ENCODE measurements around the gene HIBCH.
"Not testable (repeated sequence)": the region's sequence is repeated elsewhere in the genome, so short reads cannot be mapped to it uniquely, and the experiment has no call there.

Gene HIBCH

GRCh38 chr2:190308031-190308430 lies 11.6 kb downstream of the HIBCH start:
- no peak overlapping the region for H3K4me3 ChIP-seq (ENCODE audit: low read length)
- TF ChIP-seq ZNF274 (IDR thresholded peaks at IDR 0.05; ENCODE audit: low read depth, low read length), result no peak

- no peak for TF ChIP-seq ZNF274 (IDR thresholded peaks at IDR 0.05; ENCODE audit: low read depth, low read length)
- H3K4me3 ChIP-seq (ENCODE audit: low read length), result no peak overlapping the region
Observed at GRCh38 chr2:190304404-190304803, 15.2 kb downstream of the HIBCH start.

GRCh38 chr2:190303647-190304046 lies 16.0 kb downstream of the HIBCH start:
- no peak overlapping the region for H3K4me3 ChIP-seq (ENCODE audit: low read length)
- no peak for TF ChIP-seq ZNF274 (IDR thresholded peaks at IDR 0.05; ENCODE audit: low read depth, low read length)

- no peak for TF ChIP-seq ZNF274 (IDR thresholded peaks at IDR 0.05; ENCODE audit: low read depth, low read length)
- no peak overlapping the region for H3K4me3 ChIP-seq (ENCODE audit: low read length)
Observed at GRCh38 chr2:190302052-190302451, 17.6 kb downstream of the HIBCH start.

GRCh38 chr2:190301032-190301431 lies 18.6 kb downstream of the HIBCH start:
- no peak for TF ChIP-seq ZNF274 (IDR thresholded peaks at IDR 0.05; ENCODE audit: low read depth, low read length)

GRCh38 chr2:190297880-190298279 lies 21.7 kb downstream of the HIBCH start:
- not testable (repeated sequence) for H3K4me3 ChIP-seq (ENCODE audit: low read length)

More at GRCh38 chr2:190301032-190301431, 18.6 kb downstream of the HIBCH start:
- no peak overlapping the region for H3K4me3 ChIP-seq (ENCODE audit: low read length)

GRCh38 chr2:190283783-190284182 lies 35.8 kb downstream of the HIBCH start:
- H3K4me3 ChIP-seq (ENCODE audit: low read length), result no peak overlapping the region
- TF ChIP-seq ZNF274 (IDR thresholded peaks at IDR 0.05; ENCODE audit: low read depth, low read length), result no peak

GRCh38 chr2:190280565-190281350 lies 38.9 kb downstream of the HIBCH start:
- H3K4me3 ChIP-seq (ENCODE audit: low read length), result no peak overlapping the region
- no peak for TF ChIP-seq ZNF274 (IDR thresholded peaks at IDR 0.05; ENCODE audit: low read depth, low read length)

- H3K4me3 ChIP-seq (ENCODE audit: low read length), result not testable (repeated sequence)
Observed at GRCh38 chr2:190279256-190280134, 40.1 kb downstream of the HIBCH start.

- TF ChIP-seq ZNF274 (IDR thresholded peaks at IDR 0.05; ENCODE audit: low read depth, low read length), result no peak
Observed at GRCh38 chr2:190277234-190278112, 42.2 kb downstream of the HIBCH start.

GRCh38 chr2:190272457-190272842 lies 47.2 kb downstream of the HIBCH start:
- TF ChIP-seq ZNF274 (IDR thresholded peaks at IDR 0.05; ENCODE audit: low read depth, low read length), result no peak
- no peak overlapping the region for H3K4me3 ChIP-seq (ENCODE audit: low read length)

More at GRCh38 chr2:190277234-190278112, 42.2 kb downstream of the HIBCH start:
- H3K4me3 ChIP-seq (ENCODE audit: low read length), result no peak overlapping the region

- H3K4me3 ChIP-seq (ENCODE audit: low read length), result no peak overlapping the region
- TF ChIP-seq ZNF274 (IDR thresholded peaks at IDR 0.05; ENCODE audit: low read depth, low read length), result no peak
Observed at GRCh38 chr2:190271783-190272456, 47.7 kb downstream of the HIBCH start.

- no peak overlapping the region for H3K4me3 ChIP-seq (ENCODE audit: low read length)
- TF ChIP-seq ZNF274 (IDR thresholded peaks at IDR 0.05; ENCODE audit: low read depth, low read length), result no peak
Observed at GRCh38 chr2:190270298-190270697, 49.3 kb downstream of the HIBCH start.

GRCh38 chr2:190269699-190270098 lies 49.9 kb downstream of the HIBCH start:
- not testable (repeated sequence) for H3K4me3 ChIP-seq (ENCODE audit: low read length)
